ENCODE results near the gene C2orf42.
"Not testable (repeated sequence)": the region's sequence is repeated elsewhere in the genome, so short reads cannot be mapped to it uniquely, and the experiment has no call there.

Gene C2orf42

DNA sequence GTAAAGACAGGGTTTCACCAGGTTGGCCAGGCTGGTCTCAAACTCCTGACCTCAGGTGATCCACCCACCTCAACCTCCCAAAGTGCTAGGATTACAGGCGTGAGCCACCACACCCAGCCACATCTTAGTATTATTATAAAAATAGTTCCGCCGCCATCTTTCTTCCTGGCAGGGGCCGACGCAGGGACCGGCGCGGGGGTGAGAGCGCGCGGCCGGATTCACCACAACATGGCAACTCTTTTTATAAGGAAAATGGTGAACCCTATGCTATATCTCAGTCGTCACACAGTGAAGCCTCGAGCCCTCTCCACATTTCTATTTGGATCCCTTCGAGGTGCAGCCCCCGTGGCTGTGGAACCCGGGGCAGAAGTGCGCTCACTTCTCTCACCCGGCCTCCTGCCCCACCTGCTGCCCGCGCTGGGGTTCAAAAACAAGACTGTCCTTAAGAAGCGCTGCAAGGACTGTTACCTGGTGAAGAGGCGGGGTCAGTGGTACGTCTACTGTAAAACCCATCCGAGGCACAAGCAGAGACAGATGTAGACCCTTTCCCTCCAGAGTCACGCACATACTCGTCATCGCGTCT lies 88.4 kb downstream of the C2orf42 start:
- not testable (repeated sequence) for DNase-seq

- DNase-seq = not testable (repeated sequence)
Observed at GRCh38 chr2:70101686-70102085, 89.1 kb downstream of the C2orf42 start.

GRCh38 chr2:70101174-70101573 lies 89.6 kb downstream of the C2orf42 start:
- no peak for DNase-seq
